ENCODE measurements around the gene SLC44A4. TPM values are rescaled to one million over a fixed set of nuclear protein-coding genes. Genes with fewer than 3 reads are reported as not detected.

Gene SLC44A4
- total RNA-seq, 1 donor from 2014 or later: 26.1 TPM

GRCh38 chr6:31834367-31835250, 44.2 kb downstream of the SLC44A4 start:
- peak overlapping the region; percentile 99 for H3K4me3 ChIP-seq (ENCODE audit: low read depth, low read length)

DNA sequence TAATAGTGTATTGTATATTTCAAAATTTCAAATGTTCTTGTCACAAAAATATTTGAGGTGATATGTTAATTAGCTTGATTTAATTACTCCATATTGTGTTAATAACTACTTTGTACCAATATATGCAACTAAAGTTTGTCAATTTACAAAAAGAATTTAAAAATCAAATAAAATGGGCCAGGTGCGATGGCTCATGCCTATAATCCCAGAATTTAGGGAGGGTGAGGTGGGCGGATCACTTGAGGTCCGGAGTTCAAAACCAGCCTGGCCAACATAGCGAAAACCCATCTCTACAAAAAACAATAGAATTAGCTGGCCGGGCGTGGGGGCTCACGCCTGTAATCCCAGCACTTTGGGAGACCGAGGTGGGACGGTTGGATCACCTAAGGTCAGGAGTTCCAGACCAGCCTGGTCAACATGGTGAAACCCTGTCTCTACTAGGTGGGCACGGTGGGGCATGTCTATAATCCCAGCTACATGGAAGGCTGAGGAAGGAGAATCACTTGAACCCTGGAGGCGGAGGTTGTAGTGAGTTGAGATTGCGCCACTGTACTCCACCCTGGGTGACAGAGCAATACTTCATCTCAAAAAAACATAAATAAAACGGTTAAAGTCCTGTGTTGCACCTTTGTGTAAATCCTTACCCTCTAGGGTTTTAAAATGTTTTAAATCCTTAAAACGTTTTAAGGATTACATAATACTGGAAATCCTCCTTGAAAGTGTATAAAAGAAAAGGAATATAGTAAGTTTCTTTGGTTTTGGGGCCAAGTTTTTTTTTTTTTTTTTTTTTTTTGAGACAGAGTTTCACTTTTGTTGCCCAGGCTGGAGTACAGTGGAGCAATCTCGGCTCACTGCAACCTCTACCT, 47.2 kb downstream of the SLC44A4 start:
- Histone ChIP-seq H3K4me3 (ENCODE audit: low read depth, low read length) (peak overlapping the region; percentile 88), H3K36me3 (ENCODE audit: control insufficient read depth, insufficient read depth, low read length) (no peaks in the 10 kb centered on the region), H3K27me3 (ENCODE audit: control insufficient read depth, insufficient read depth, low read length) (no peaks in the 10 kb centered on the region)
- TF ChIP-seq, protein P1, sequence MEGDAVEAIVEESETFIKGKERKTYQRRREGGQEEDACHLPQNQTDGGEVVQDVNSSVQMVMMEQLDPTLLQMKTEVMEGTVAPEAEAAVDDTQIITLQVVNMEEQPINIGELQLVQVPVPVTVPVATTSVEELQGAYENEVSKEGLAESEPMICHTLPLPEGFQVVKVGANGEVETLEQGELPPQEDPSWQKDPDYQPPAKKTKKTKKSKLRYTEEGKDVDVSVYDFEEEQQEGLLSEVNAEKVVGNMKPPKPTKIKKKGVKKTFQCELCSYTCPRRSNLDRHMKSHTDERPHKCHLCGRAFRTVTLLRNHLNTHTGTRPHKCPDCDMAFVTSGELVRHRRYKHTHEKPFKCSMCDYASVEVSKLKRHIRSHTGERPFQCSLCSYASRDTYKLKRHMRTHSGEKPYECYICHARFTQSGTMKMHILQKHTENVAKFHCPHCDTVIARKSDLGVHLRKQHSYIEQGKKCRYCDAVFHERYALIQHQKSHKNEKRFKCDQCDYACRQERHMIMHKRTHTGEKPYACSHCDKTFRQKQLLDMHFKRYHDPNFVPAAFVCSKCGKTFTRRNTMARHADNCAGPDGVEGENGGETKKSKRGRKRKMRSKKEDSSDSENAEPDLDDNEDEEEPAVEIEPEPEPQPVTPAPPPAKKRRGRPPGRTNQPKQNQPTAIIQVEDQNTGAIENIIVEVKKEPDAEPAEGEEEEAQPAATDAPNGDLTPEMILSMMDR (IDR thresholded peaks at IDR 0.05; ENCODE audit: insufficient read depth, low read length, poor library complexity, severe bottlenecking): no peak
- DNase-seq (ENCODE audit: low read depth): no peak

More at GRCh38 chr6:31834367-31835250, 44.2 kb downstream of the SLC44A4 start:
- no peak for DNase-seq (ENCODE audit: low read depth)
- TF ChIP-seq, protein P1 (IDR thresholded peaks at IDR 0.05; ENCODE audit: insufficient read depth, low read length, poor library complexity, severe bottlenecking): no peak
- H3K36me3 ChIP-seq (ENCODE audit: control insufficient read depth, insufficient read depth, low read length): no peaks in the 10 kb centered on the region
- H3K27me3 ChIP-seq (ENCODE audit: control insufficient read depth, insufficient read depth, low read length): no peaks in the 10 kb centered on the region

GRCh38 chr6:31830886-31831335, 47.9 kb downstream of the SLC44A4 start:
- Histone ChIP-seq H3K36me3 (ENCODE audit: control insufficient read depth, insufficient read depth, low read length) (no peaks in the 10 kb centered on the region), H3K4me3 (ENCODE audit: low read depth, low read length) (peak overlapping the region; percentile 88), H3K27me3 (ENCODE audit: control insufficient read depth, insufficient read depth, low read length) (no peaks in the 10 kb centered on the region)
- no peak for DNase-seq (ENCODE audit: low read depth)
- TF ChIP-seq, protein P1 (IDR thresholded peaks at IDR 0.05; ENCODE audit: insufficient read depth, low read length, poor library complexity, severe bottlenecking): no peak

GRCh38 chr6:31829633-31830283, 49.0 kb downstream of the SLC44A4 start:
- Histone ChIP-seq H3K36me3 (ENCODE audit: control insufficient read depth, insufficient read depth, low read length) (no peaks in the 10 kb centered on the region), H3K4me3 (ENCODE audit: low read depth, low read length) (peak overlapping the region; percentile 88), H3K27me3 (ENCODE audit: control insufficient read depth, insufficient read depth, low read length) (no peaks in the 10 kb centered on the region)
- no peak for DNase-seq (ENCODE audit: low read depth)
- TF ChIP-seq, protein P1 (IDR thresholded peaks at IDR 0.05; ENCODE audit: insufficient read depth, low read length, poor library complexity, severe bottlenecking): peak; percentile 30

GRCh38 chr6:31827286-31828079, 51.3 kb downstream of the SLC44A4 start, which contains the start of gene HSPA1B:
HSPA1B (plus strand) TSS chr6:31827738; CDS start chr6:31827951, 213 bp downstream.
- no peaks in the 10 kb centered on the region for H3K36me3 ChIP-seq (ENCODE audit: control insufficient read depth, insufficient read depth, low read length)
- TF ChIP-seq, protein P1 (IDR thresholded peaks at IDR 0.05; ENCODE audit: insufficient read depth, low read length, poor library complexity, severe bottlenecking): no peak
- DNase-seq (ENCODE audit: low read depth): peak; percentile 99

More at GRCh38 chr6:31827286-31828079, 51.3 kb downstream of the SLC44A4 start, which contains the start of gene HSPA1B:
- peak within 1 kb of the TSS; percentile 88 for H3K4me3 ChIP-seq (ENCODE audit: low read depth, low read length)
- no peaks in the 10 kb centered on the region for H3K27me3 ChIP-seq (ENCODE audit: control insufficient read depth, insufficient read depth, low read length)

Data from kidney epithelial cell (primary cell).